IPS DF 6.9 (cell line): ENCODE measurements around the gene DISC1.
"Not testable (repeated sequence)": the region's sequence is repeated elsewhere in the genome, so short reads cannot be mapped to it uniquely, and the experiment has no call there.

Experiments
- DNase-seq: peaks from one replicate; pipeline ENCODE4 v3.0.0-alpha.2; 2013; ENCODE audit warnings: low read depth, low spot score
- H3K27ac ChIP-seq: one replicate; pipeline ENCODE4 v1.5.1; 2013; ENCODE audit warnings: low read length, control low read depth
- H3K27me3 ChIP-seq: 2 replicates; pipeline ENCODE4 v1.6.1; 2013; ENCODE audit warnings: mild to moderate bottlenecking, low read length; ENCODE audit not compliant: control insufficient read depth, insufficient read depth
- H3K36me3 ChIP-seq: 2 replicates; pipeline ENCODE4 v1.6.1; 2013; ENCODE audit warnings: low read length; ENCODE audit not compliant: control insufficient read depth, insufficient read depth
- H3K4me1 ChIP-seq: 2 replicates; pipeline ENCODE4 v1.6.1; 2013; ENCODE audit warnings: low read length; ENCODE audit not compliant: control insufficient read depth, insufficient read depth
- H3K4me3 ChIP-seq: 2 replicates; pipeline ENCODE4 v1.5.1; 2013; ENCODE audit warnings: mild to moderate bottlenecking, low read length
- H3K9me3 ChIP-seq: 2 replicates; pipeline ENCODE4 v1.6.1; 2013; ENCODE audit warnings: low read length, inconsistent platforms; ENCODE audit not compliant: control insufficient read depth, insufficient read depth
- WGBS: extraction: QIAGEN DNeasy Blood & Tissue Kit; methylation state at CpG from one replicate; pipeline ENCODE4 v1.1.7; 2013; ENCODE audit warnings: mixed read lengths, missing lambda C conversion rate; ENCODE audit not compliant: insufficient read length, insufficient coverage; 5-methylcytosine and 5-hydroxymethylcytosine counted together

The DISC1 gene

DNA sequence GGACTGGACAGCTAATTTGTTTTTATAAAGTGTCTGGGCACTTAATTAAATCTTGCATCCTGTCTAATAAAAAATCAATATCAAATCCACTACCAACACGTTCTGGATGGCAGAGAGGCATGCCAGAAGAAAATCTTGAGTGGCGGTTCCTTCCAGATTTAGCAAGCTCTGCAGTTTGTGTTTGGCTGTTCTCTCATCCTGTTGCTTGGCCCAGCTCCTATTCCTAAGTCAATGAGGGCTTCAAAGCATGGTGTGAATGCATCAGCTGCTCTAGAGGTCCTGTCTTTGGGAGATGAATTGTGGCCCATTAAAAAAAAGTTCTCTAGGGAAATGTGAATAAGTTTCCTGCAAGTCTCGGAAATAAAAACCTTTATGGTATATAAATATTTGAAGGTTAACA lies 90.3 kb downstream of the DISC1 start:
- no peaks in the 10 kb centered on the region for H3K36me3 ChIP-seq

DNA sequence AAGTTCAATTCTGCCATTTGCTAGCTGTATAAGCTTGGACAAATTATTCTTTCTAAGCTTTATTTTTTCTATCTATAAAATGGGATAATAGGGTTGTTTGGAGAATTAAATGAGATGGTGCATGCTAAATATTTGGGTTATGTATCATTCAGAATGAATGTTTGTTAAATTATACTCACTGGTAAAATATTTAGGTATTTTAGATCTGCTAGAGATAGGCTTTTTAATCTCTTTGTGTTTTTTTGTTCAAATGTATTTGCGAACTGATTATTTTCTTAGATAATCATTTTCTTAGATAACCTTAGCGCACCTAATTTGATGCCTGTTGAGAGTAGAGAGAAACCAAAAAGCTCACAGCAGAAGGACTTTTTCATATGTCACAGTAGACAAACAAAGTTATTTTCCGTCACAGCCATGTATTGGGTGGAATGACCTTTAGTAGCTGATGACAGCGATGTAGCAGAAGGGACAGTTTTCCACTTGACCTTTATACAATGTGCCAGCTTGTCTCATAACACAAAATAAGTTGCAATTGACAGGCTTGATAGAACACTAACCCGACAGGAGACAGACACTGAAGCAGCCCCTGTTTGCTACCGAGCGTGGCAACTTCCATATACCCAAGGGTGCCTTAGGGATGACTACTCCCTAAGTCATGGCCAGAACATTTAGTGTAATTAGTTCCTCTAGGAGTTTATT lies 93.0 kb downstream of the DISC1 start:
- no peaks in the 10 kb centered on the region for H3K9me3 ChIP-seq
- H3K27me3 ChIP-seq = no peaks in the 10 kb centered on the region
- no peak overlapping the region for H3K4me3 ChIP-seq
- H3K36me3 ChIP-seq = no peaks in the 10 kb centered on the region
- H3K27ac ChIP-seq = no peak overlapping the region
- no peak for DNase-seq
- no peaks in the 10 kb centered on the region for H3K4me1 ChIP-seq
- WGBS = no CpG with 5 or more reads among the region's 7 CpGs

More for the DNA sequence above, 90.3 kb downstream of the DISC1 start:
- Histone ChIP-seq H3K9me3 (no peaks in the 10 kb centered on the region), H3K27me3 (no peaks in the 10 kb centered on the region), H3K4me1 (no peaks in the 10 kb centered on the region), H3K27ac (no peak overlapping the region), H3K4me3 (no peak overlapping the region)
- DNase-seq = no peak
- no CpG with 5 or more reads among the region's 3 CpGs for WGBS

DNA sequence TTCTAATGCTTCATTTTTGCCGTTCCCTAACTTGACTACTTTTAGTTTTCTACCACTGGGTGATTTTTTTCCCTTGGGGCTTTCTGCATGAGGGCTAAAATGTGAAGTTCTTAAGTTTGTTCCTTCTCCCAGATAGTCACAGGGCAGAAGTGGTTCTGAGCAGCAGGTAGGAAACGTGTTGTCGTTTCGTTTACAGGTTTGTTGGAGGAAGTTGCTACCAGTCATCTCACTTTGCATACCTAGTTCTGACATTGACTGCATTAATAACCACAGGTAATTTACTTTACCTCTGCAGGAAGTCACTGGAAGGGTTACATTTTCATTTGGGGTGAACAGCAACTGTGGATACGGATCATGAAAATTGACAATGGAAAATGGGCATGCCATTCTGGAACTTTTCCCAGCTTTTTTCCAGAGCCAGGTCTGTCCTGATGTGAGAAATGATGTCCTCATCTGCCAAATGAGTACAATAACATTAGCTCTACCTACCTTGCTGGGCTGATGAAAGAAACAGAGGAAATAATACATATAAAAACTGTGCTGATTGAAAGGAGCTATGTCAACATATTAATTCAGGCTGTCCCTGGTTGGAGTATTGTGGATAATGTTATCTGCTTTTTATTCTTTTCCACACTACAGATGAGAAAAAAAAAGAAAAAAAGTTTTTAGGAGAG lies 94.2 kb downstream of the DISC1 start:
- WGBS = no CpG with 5 or more reads among the region's 5 CpGs
- H3K27me3 ChIP-seq = no peaks in the 10 kb centered on the region
- DNase-seq = no peak
- no peak overlapping the region for H3K27ac ChIP-seq
- H3K9me3 ChIP-seq = no peaks in the 10 kb centered on the region
- no peaks in the 10 kb centered on the region for H3K36me3 ChIP-seq
- no peak overlapping the region for H3K4me3 ChIP-seq
- no peaks in the 10 kb centered on the region for H3K4me1 ChIP-seq

GRCh38 chr1:231721436-231721835 lies 94.8 kb downstream of the DISC1 start:
- Histone ChIP-seq H3K9me3 (no peaks in the 10 kb centered on the region), H3K4me3 (no peak overlapping the region), H3K27ac (no peak overlapping the region), H3K4me1 (no peaks in the 10 kb centered on the region), H3K36me3 (no peaks in the 10 kb centered on the region), H3K27me3 (no peaks in the 10 kb centered on the region)
- no peak for DNase-seq

- Histone ChIP-seq H3K27me3 (no peaks in the 10 kb centered on the region), H3K4me3 (no peak overlapping the region), H3K4me1 (no peaks in the 10 kb centered on the region), H3K36me3 (no peaks in the 10 kb centered on the region), H3K9me3 (no peaks in the 10 kb centered on the region), H3K27ac (no peak overlapping the region)
- DNase-seq = no peak
- WGBS = no CpG with 5 or more reads among the region's 6 CpGs
Observed at GRCh38 chr1:231722356-231722755, 95.8 kb downstream of the DISC1 start.

DNA sequence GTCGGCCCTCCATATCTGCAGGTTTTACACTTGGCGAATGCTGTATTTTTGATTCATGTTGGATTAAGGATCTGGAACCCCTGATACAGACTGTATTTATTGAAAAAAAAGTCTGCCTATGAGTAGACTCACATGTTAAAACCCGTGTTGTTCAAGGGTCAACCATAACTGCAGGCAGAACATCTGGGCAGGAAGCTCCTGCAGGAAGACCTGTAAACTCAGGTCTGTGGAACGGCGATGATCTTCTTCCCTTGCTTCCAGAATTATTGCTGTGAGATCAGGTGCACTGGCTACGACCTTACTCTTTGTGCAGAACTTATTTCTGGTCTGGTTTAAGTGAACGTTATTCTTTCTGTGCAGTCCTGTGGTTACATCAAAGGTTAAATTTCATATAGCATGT lies 96.6 kb downstream of the DISC1 start:
- WGBS = no CpG with 5 or more reads among the region's 7 CpGs
- no peaks in the 10 kb centered on the region for H3K27me3 ChIP-seq
- no peak for DNase-seq
- H3K36me3 ChIP-seq = no peaks in the 10 kb centered on the region
- no peak overlapping the region for H3K27ac ChIP-seq
- no peak overlapping the region for H3K4me3 ChIP-seq
- H3K9me3 ChIP-seq = no peaks in the 10 kb centered on the region
- no peaks in the 10 kb centered on the region for H3K4me1 ChIP-seq

GRCh38 chr1:231724041-231724440 lies 97.5 kb downstream of the DISC1 start:
- Histone ChIP-seq H3K4me1 (no peaks in the 10 kb centered on the region), H3K36me3 (no peaks in the 10 kb centered on the region), H3K27ac (no peak overlapping the region), H3K4me3 (no peak overlapping the region), H3K9me3 (no peaks in the 10 kb centered on the region), H3K27me3 (no peaks in the 10 kb centered on the region)
- WGBS = no CpG with 5 or more reads among the region's 5 CpGs
- DNase-seq = no peak

DNA sequence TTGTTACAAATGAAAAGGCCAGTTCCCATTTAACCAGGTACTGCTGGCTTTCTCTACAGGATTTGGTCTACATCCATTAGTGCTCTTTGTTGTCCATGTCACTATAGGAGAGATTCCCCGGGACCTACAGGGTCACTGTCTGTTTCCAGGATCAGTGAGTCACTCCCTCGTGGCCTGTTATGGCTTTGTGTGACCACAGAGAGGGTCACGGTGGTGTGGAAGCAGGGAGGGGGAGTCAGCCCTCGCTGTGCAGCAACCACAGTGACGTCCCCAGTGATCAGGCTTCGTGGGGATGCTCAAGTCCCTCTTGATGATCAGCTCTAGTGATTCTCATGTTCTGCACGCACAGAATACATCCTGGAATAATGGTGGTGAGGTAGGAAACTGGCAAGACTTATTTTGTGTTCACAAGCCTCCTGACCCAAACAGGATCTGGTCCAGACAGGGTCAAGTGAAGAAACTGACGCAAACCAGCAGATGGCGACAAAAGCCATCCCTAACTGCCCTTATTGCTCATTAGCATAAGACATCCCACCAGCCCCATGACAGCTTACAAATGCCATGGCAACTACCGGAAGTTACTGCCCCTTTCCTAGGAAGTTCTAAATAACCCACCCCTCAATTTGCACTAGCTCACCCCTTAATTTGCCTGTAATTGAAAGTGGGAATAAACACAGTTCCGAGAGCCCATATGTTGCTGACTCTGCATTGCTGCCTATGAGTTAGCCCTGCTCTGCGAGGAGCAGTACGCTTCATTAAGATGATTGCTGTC lies 98.5 kb downstream of the DISC1 start:
- H3K9me3 ChIP-seq = no peaks in the 10 kb centered on the region
- no peak overlapping the region for H3K27ac ChIP-seq
- H3K36me3 ChIP-seq = no peaks in the 10 kb centered on the region
- WGBS = no CpG with 5 or more reads among the region's 13 CpGs
- H3K4me3 ChIP-seq = no peak overlapping the region
- no peaks in the 10 kb centered on the region for H3K4me1 ChIP-seq
- no peaks in the 10 kb centered on the region for H3K27me3 ChIP-seq
- peak; percentile 77 for DNase-seq

- Histone ChIP-seq H3K4me1 (no peaks in the 10 kb centered on the region), H3K4me3 (no peak overlapping the region), H3K27ac (no peak overlapping the region), H3K9me3 (no peaks in the 10 kb centered on the region), H3K27me3 (no peaks in the 10 kb centered on the region), H3K36me3 (no peaks in the 10 kb centered on the region)
- no CpG with 5 or more reads among the region's 2 CpGs for WGBS
- DNase-seq = no peak
Observed at GRCh38 chr1:231727171-231727570, 100.6 kb downstream of the DISC1 start.

DNA sequence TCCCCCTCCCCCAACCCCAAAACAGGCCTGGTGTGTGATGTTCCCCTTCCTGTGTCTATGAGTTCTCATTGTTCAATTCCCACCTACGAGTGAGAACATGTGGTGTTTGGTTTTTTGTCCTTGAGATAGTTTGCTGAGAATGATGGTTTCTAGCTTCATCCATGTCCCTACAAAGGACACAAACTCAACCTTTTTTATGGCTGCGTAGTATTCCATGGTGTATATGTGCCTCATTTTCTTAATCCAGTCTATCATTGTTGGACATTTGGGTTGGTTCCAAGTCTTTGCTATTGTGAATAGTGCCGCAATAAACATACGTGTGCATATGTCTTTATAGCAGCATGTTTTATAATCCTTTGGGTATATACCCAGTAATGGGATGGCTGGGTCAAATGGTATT lies 102.4 kb downstream of the DISC1 start:
- WGBS = no CpG with 5 or more reads among the region's 4 CpGs

More for the DNA sequence above, 102.4 kb downstream of the DISC1 start:
- H3K4me3 ChIP-seq, DNase-seq, H3K36me3 ChIP-seq, H3K27me3 ChIP-seq, H3K9me3 ChIP-seq, H3K4me1 ChIP-seq, H3K27ac ChIP-seq: not testable (repeated sequence)
